PFSK-1 (cell line): ENCODE data around the gene MRTFB.

Experiments used
- POLR2AphosphoS5 ChIP-seq: IDR thresholded peaks from 2 replicates; pipeline ENCODE4 v1.6.1; 2012; ENCODE audit warnings: low read depth, mild to moderate bottlenecking, control low read depth, low read length, moderate library complexity
- REST ChIP-seq, 2 experiments: IDR thresholded peaks; 2 replicates each; pipeline versions ENCODE4 v1.6.1 to v1.8.0; 2011 to 2012; ENCODE audit warnings: low read depth in 2 of 2, low read length in 2 of 2, control low read depth in 1 of 2, inconsistent platforms in 1 of 2, mild to moderate bottlenecking in 1 of 2, moderate library complexity in 1 of 2; ENCODE audit not compliant: insufficient read depth in 1 of 2
- SIN3A ChIP-seq: IDR thresholded peaks from 2 replicates; pipeline ENCODE4 v1.6.1; 2012; ENCODE audit warnings: mild to moderate bottlenecking, low read length, moderate library complexity, borderline replicate concordance; ENCODE audit not compliant: insufficient read depth

GRCh38 chr16:14109782-14110727 is 38.9 kb downstream of the MRTFB start:
- TF ChIP-seq REST (IDR thresholded peaks at IDR 0.05; ENCODE audit: insufficient read depth in 1 of 2, low read depth in 2 of 2, low read length in 2 of 2) (no peak), POLR2AphosphoS5 (no peak), SIN3A (no peak)
